SU-DHL-6 (cell line): ENCODE results near the gene TBC1D10A.

Source experiments
- H2AFZ ChIP-seq: fragments of 200-600 bp; sonication (generic); 2 replicates; pipeline ENCODE4 v1.6.1; 2014; ENCODE audit warnings: low read depth, mild to moderate bottlenecking, moderate library complexity, mixed read lengths, antibody characterized with exemption, low read length; ENCODE audit not compliant: severe bottlenecking
- H3F3A ChIP-seq: fragments of 200-600 bp; shearing (Covaris generic); 2 replicates; pipeline ENCODE4 v1.6.0; 2016; ENCODE audit warnings: antibody characterized with exemption, mild to moderate bottlenecking; ENCODE audit not compliant: insufficient read depth
- H3K27ac ChIP-seq: fragments of 200-600 bp; sonication (generic); 2 replicates; pipeline ENCODE4 v1.5.1; 2016; ENCODE audit warnings: low read depth, mild to moderate bottlenecking, low read length, moderate library complexity, mixed read lengths
- H3K27me3 ChIP-seq: fragments of 200-600 bp; sonication (generic), shearing (Covaris generic); 2 replicates; pipeline ENCODE4 v1.6.0; 2014; ENCODE audit warnings: mild to moderate bottlenecking, low read length
- H3K36me3 ChIP-seq: fragments of 200-600 bp; sonication (generic); 2 replicates; pipeline ENCODE4 v1.6.1; 2014; ENCODE audit warnings: mild to moderate bottlenecking, low read length, mixed read lengths
- H3K4me2 ChIP-seq: fragments of 300-600, 200-600 bp; shearing (Covaris generic), sonication (generic); 2 replicates; pipeline ENCODE4 v1.6.0; 2014; ENCODE audit warnings: low read length, low read depth, mild to moderate bottlenecking; ENCODE audit not compliant: poor library complexity, severe bottlenecking
- H3K4me3 ChIP-seq: fragments of 200-600 bp; sonication (generic); 2 replicates; pipeline ENCODE4 v1.5.1; 2014; ENCODE audit warnings: antibody characterized with exemption, low read length, mild to moderate bottlenecking, mixed read lengths; ENCODE audit not compliant: insufficient read depth, poor library complexity, severe bottlenecking
- H3K79me2 ChIP-seq: fragments of 200-600 bp; sonication (generic); 2 replicates; pipeline ENCODE4 v1.6.1; 2014; ENCODE audit warnings: mild to moderate bottlenecking, low read length, moderate library complexity; ENCODE audit not compliant: insufficient read depth
- H3K9ac ChIP-seq: fragments of 200-600 bp; sonication (generic); 2 replicates; pipeline ENCODE4 v1.7.0; 2014; ENCODE audit warnings: mild to moderate bottlenecking, low read length
- H3K9me2 ChIP-seq: fragments of 200-600 bp; sonication (generic); replicated peaks from 2 replicates; pipeline ENCODE4 v1.6.1; 2014; ENCODE audit warnings: low read length; ENCODE audit not compliant: insufficient read depth
- H3K9me3 ChIP-seq: fragments of 200-600 bp; sonication (generic); 2 replicates; pipeline ENCODE4 v1.6.1; 2014; ENCODE audit warnings: low read length, mixed read lengths; ENCODE audit not compliant: insufficient read depth
- H4K20me1 ChIP-seq: fragments of 200-600 bp; sonication (generic); 2 replicates; pipeline ENCODE4 v1.6.1; 2014; ENCODE audit warnings: low read depth, mild to moderate bottlenecking, antibody characterized with exemption, low read length, moderate library complexity, mixed read lengths
- EZH2phosphoT487 ChIP-seq: fragments of 200-600 bp; sonication (generic), shearing (Covaris generic); conservative IDR thresholded peaks from 2 replicates; pipeline ENCODE4 v1.6.1; 2018; ENCODE audit warnings: mild to moderate bottlenecking, antibody characterized with exemption, low read length, moderate library complexity, mixed read lengths
- TF ChIP-seq, protein P1 (sequence below): fragments of 200-600 bp; sonication (generic); IDR thresholded peaks from one replicate; pipeline ENCODE4 v1.5.1; 2017; ENCODE audit warnings: antibody characterized with exemption, mild to moderate bottlenecking, low read length, moderate library complexity; ENCODE audit not compliant: insufficient read depth, poor library complexity, severe bottlenecking

TBC1D10A gene

DNA sequence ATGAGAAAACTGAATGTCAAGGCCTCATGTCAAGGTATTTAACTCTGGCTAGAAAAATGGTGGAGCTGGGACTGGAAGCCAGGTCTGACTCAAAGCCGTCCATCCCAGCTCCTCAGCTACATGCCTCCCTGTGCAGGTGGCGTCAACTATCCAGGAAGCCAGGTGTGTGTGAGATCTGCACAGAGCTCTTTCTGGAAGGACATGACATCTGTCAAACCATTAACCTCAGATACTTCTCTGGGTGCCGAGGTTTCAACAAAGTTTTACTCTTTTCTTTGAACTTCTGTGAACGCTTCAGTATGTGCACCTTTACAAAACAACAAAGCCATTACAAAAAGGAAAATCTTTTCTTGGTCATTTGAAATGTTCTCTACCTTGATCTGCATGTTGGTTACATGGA lies 30.4 kb downstream of the TBC1D10A start:
- Histone ChIP-seq H4K20me1 (no peaks in the 10 kb centered on the region), H3K27me3 (no peaks in the 10 kb centered on the region), H3K9me2 (no peaks in the 10 kb centered on the region), H3K9ac (no peak overlapping the region), H3K79me2 (no peaks in the 10 kb centered on the region), H3K4me2 (no peak overlapping the region), H3K4me3 (no peak overlapping the region), H3K27ac (no peak overlapping the region), H3F3A (no peaks in the 10 kb centered on the region), H3K9me3 (no peaks in the 10 kb centered on the region), H3K36me3 (no peaks in the 10 kb centered on the region), H2AFZ (no peak overlapping the region)
- TF ChIP-seq, protein P1, sequence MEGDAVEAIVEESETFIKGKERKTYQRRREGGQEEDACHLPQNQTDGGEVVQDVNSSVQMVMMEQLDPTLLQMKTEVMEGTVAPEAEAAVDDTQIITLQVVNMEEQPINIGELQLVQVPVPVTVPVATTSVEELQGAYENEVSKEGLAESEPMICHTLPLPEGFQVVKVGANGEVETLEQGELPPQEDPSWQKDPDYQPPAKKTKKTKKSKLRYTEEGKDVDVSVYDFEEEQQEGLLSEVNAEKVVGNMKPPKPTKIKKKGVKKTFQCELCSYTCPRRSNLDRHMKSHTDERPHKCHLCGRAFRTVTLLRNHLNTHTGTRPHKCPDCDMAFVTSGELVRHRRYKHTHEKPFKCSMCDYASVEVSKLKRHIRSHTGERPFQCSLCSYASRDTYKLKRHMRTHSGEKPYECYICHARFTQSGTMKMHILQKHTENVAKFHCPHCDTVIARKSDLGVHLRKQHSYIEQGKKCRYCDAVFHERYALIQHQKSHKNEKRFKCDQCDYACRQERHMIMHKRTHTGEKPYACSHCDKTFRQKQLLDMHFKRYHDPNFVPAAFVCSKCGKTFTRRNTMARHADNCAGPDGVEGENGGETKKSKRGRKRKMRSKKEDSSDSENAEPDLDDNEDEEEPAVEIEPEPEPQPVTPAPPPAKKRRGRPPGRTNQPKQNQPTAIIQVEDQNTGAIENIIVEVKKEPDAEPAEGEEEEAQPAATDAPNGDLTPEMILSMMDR: no peak
- no peak for TF ChIP-seq EZH2phosphoT487

DNA sequence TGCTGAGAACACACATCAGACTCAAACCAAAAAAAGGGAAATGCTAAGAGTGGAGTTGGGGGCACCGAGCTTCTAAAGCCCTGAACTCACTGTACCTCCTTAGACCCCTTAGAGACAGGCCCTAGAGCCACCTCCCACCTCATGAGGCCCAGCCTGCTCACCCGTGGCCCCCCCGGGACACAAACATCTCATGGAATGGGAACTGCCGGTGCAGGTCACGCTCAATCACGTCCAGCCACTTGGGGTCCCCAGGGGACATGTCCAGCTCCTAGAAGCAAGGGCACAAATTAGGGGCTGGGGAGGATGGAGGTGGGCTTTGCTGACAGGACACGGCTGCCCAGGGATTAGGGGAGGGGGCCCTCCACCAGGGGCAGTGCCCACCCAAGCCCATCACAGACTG lies 31.2 kb downstream of the TBC1D10A start:
- H3K4me3 ChIP-seq: no peak overlapping the region
- no peaks in the 10 kb centered on the region for H3F3A ChIP-seq
- H3K79me2 ChIP-seq: no peaks in the 10 kb centered on the region
- H3K36me3 ChIP-seq: no peaks in the 10 kb centered on the region
- no peak overlapping the region for H3K4me2 ChIP-seq
- TF ChIP-seq, protein P1: no peak
- TF ChIP-seq EZH2phosphoT487: no peak
- no peaks in the 10 kb centered on the region for H4K20me1 ChIP-seq
- H3K9me2 ChIP-seq: no peaks in the 10 kb centered on the region
- H2AFZ ChIP-seq: no peak overlapping the region
- no peak overlapping the region for H3K27ac ChIP-seq
- no peaks in the 10 kb centered on the region for H3K9me3 ChIP-seq
- H3K27me3 ChIP-seq: no peaks in the 10 kb centered on the region
- H3K9ac ChIP-seq: no peak overlapping the region

DNA sequence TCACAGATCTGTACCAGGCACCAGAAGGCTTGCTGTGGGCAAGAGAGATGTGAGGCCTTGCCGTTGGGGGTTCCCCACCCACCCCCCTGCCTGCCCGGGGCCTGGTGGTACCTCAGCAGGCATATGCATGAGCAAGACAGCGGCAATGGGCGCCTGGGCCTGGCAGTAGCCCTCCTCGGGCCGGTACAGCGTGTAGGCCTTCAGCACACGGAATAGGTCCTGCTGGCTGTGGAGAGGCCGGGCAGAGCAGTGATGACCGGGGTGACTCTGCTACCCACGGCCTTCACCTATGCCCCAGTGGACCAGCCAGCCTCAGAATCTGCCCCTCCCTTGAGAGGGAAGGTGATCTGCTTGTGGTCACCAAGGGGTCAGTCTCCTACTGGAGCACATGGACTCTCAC lies 31.9 kb downstream of the TBC1D10A start:
- Histone ChIP-seq H3F3A (peaks cover 2% of the 10 kb centered on the region; the same call in 1 of the 2 replicates), H3K4me2 (no peak overlapping the region), H3K27ac (no peak overlapping the region), H2AFZ (no peak overlapping the region), H3K79me2 (no peaks in the 10 kb centered on the region), H4K20me1 (no peaks in the 10 kb centered on the region), H3K9me3 (no peaks in the 10 kb centered on the region), H3K27me3 (no peaks in the 10 kb centered on the region), H3K9ac (no peak overlapping the region), H3K36me3 (no peaks in the 10 kb centered on the region), H3K4me3 (no peak overlapping the region), H3K9me2 (no peaks in the 10 kb centered on the region)
- TF ChIP-seq EZH2phosphoT487: no peak
- TF ChIP-seq, protein P1: no peak

DNA sequence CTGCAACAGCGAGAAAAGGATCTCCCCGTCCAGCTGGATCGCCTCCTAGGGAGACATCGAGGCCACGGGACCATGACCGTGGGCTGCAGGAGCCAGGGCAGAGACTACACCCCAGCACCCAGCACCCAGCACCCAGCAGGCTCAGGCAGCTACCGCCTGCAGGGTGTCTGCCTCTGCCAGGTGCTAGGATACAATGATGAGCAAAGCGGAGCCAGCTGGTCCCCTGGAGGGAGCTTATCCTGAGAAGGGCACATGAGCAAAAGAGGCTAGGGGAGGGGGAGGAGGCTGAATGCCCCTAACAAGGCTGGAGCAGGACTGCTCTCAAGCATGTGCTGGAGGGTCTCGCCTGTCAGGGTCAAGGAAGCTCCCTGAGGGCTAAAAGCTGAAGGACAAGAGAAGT lies 32.7 kb downstream of the TBC1D10A start:
- Histone ChIP-seq H3K9ac (no peak overlapping the region), H3K4me2 (no peak overlapping the region), H3K9me2 (no peaks in the 10 kb centered on the region), H4K20me1 (no peaks in the 10 kb centered on the region), H3F3A (peaks cover 5% of the 10 kb centered on the region; the same call in 1 of the 2 replicates), H3K27ac (no peak overlapping the region), H3K4me3 (no peak overlapping the region), H3K79me2 (no peaks in the 10 kb centered on the region), H3K27me3 (no peaks in the 10 kb centered on the region), H3K36me3 (no peaks in the 10 kb centered on the region), H3K9me3 (no peaks in the 10 kb centered on the region), H2AFZ (no peak overlapping the region)
- TF ChIP-seq, protein P1: no peak
- TF ChIP-seq EZH2phosphoT487: no peak
